Neural cell (in vitro differentiated cells): ENCODE data around the gene FOXK2.

Source experiments
- EP300 ChIP-seq: fragments of 450-650 bp; conservative IDR thresholded peaks from 2 replicates; pipeline ENCODE4 v1.6.1; 2014; ENCODE audit warnings: antibody characterized with exemption, mild to moderate bottlenecking, moderate library complexity; ENCODE audit not compliant: poor library complexity, severe bottlenecking
- TF ChIP-seq, protein P1 (sequence below): fragments of 450-650 bp; IDR thresholded peaks from 2 replicates; pipeline ENCODE4 v1.5.1; 2014; ENCODE audit warnings: antibody characterized with exemption, mild to moderate bottlenecking, moderate library complexity; ENCODE audit not compliant: poor library complexity, severe bottlenecking

DNA sequence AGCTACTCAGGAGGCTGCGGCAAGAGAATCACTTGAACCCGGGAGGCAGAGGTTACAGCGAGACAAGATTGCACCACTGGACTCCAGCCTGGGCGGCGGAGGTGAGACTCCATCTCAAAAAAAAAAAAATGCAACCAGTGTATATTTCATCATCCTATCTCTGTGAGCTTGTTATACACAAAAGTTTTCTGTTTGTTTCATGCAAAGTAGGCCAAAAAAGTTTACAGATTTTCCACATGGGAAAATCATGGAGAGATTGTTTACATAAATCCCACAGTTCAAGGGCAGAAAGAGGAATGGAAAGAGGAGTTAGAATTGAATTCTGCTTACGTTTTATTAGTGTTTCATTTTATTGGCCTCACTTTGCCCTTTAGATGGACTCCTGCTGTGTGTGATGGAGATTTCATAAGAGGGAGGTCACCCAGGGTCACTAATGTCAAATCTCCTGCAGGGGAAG, 36.3 kb upstream of the FOXK2 start:
- TF ChIP-seq, protein P1, sequence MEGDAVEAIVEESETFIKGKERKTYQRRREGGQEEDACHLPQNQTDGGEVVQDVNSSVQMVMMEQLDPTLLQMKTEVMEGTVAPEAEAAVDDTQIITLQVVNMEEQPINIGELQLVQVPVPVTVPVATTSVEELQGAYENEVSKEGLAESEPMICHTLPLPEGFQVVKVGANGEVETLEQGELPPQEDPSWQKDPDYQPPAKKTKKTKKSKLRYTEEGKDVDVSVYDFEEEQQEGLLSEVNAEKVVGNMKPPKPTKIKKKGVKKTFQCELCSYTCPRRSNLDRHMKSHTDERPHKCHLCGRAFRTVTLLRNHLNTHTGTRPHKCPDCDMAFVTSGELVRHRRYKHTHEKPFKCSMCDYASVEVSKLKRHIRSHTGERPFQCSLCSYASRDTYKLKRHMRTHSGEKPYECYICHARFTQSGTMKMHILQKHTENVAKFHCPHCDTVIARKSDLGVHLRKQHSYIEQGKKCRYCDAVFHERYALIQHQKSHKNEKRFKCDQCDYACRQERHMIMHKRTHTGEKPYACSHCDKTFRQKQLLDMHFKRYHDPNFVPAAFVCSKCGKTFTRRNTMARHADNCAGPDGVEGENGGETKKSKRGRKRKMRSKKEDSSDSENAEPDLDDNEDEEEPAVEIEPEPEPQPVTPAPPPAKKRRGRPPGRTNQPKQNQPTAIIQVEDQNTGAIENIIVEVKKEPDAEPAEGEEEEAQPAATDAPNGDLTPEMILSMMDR = no peak
- no peak for TF ChIP-seq EP300
